ENCODE measurements around the gene RETREG3. TPM values are rescaled to one million over a fixed set of nuclear protein-coding genes. Genes with fewer than 3 reads are reported as not detected.
A peak's percentile ranks its signal among the peaks of the same experiment; 100 is the strongest.

RETREG3 gene
- total and polyA plus RNA-seq, 2 donors (not counting 1 experiment from before 2014, with no cell fraction given): 44.1 to 108 TPM

DNA sequence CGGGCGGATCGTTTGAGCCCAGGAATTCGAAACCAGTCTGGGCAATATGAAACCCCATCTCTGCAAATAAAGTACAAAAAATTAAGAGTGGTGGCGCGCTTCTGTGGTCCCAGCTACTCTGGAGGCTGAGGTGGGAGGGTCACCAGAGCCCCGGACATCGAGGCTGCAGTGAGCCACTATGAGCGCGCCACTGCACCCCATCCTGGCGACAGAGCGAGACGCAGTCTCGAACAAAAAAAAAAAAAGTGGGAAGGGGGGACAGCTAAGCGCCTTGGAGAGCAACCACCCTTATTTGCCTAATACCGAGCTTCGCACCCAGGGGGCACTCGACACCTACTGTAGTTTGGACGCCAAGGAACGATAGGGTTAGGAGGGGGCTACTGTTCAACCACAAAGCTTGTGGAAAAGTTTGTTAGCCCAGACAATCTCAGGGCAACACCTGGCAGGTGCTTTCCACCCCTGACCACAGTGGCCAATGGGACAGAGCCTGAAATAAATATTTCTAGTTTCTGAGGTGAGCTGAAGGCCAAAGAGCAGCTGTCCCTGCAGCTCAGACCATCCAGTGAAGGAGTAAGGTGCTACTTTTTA, 30.8 kb downstream of the RETREG3 start:
- TF ChIP-seq CTCF (IDR thresholded peaks at IDR 0.05): peak; percentile 85
- TF ChIP-seq EZH2 (IDR thresholded peaks at IDR 0.05; ENCODE audit: borderline replicate concordance, insufficient read depth, low read depth, low read length, poor library complexity, severe bottlenecking): no peak
- ATAC-seq (ENCODE audit: low read depth) (peak; percentile 39), DNase-seq (peak; percentile 83)
- Histone ChIP-seq H3K9ac (ENCODE audit: low read length) (peak overlapping the region; percentile 70), H3K79me2 (ENCODE audit: control insufficient read depth, insufficient read depth, low read length) (peaks cover 14% of the 10 kb centered on the region), H3K9me3 (ENCODE audit: control extremely low read depth in 1 of 3, control insufficient read depth in 2 of 3, insufficient read depth in 1 of 3, low read length in 2 of 3) (no peaks in the 10 kb centered on the region), H3K4me2 (replicated peaks; ENCODE audit: low read depth, low read length, poor library complexity, severe bottlenecking) (peak overlapping the region; percentile 93), H3K36me3 (replicated peaks in 1 of 2; ENCODE audit: control extremely low read depth in 1 of 2, control insufficient read depth in 1 of 2, extremely low read depth in 1 of 2, insufficient read depth in 2 of 2, low read length in 1 of 2) (peaks cover 13 to 51% of the 10 kb centered on the region in 2 experiments), H3K4me1 (ENCODE audit: control insufficient read depth in 2 of 2, insufficient read depth in 2 of 2, low read length in 2 of 2) (peaks cover 12 to 30% of the 10 kb centered on the region in 2 donors), H4K20me1 (ENCODE audit: control insufficient read depth, insufficient read depth, low read length, poor library complexity, severe bottlenecking) (peaks cover 15% of the 10 kb centered on the region), H3K27me3 (replicated peaks in 1 of 4; ENCODE audit: control extremely low read depth in 1 of 4, control insufficient read depth in 3 of 4, insufficient read depth in 4 of 4, low read length in 3 of 4) (no peaks in the 10 kb centered on the region), H2AFZ (ENCODE audit: insufficient read depth, low read depth, low read length, poor library complexity, severe bottlenecking) (peak overlapping the region; percentile 85), H3K4me3 (ENCODE audit: control extremely low read depth in 1 of 5, extremely low read depth in 1 of 5, insufficient read depth in 1 of 5, low read depth in 2 of 5, low read length in 4 of 5) (peak overlapping the region; percentile 56 to 82 (median 74)), H3K27ac (ENCODE audit: low read length in 2 of 2) (peak overlapping the region; percentile 45 to 72)
- CTCF ChIA-PET: interaction anchor here (0.6 to 4.3 kb wide), 66 partner anchors 9 to 905 kb away, joined by 3 to 72 read pairs (median 4); partner anchors contain the start of genes BECN1, CAVIN1, CCR10 and CNTD1
- intact Hi-C loops (cut with micrococcal nuclease): loop anchor here (1.0 to 10.0 kb wide), 5 partner anchors 30 to 416 kb away; partner anchors contain the start of genes BECN1 and RPL27
- WGBS (ENCODE audit: insufficient coverage): 2% methylated on average over 8 of the region's 20 CpGs
- H3K4me1 Mint-ChIP-seq: peaks cover 42% of the 10 kb centered on the region
- POLR2A ChIA-PET: interaction anchor here (0.6 to 2.7 kb wide), 22 partner anchors 11 to 1963 kb away, joined by 3 to 19 read pairs (median 6); partner anchors contain the start of genes BECN1, MLX, NAGLU and PLEKHH3
- no peaks in the 10 kb centered on the region for H3K9me3 Mint-ChIP-seq (ENCODE audit: insufficient read depth)
- peak overlapping the region; percentile 99 for H3K4me3 Mint-ChIP-seq
- peak overlapping the region; percentile 99 for H3K27ac Mint-ChIP-seq
- no peaks in the 10 kb centered on the region for H3K27me3 Mint-ChIP-seq

All from B cell (primary cell).